Ishikawa (cell line): Measurements from ENCODE around the gene LPAR5.

ENCODE experiments used
- CEBPB ChIP-seq: IDR thresholded peaks from 2 replicates; pipeline ENCODE4 v1.6.1; 2012
- CREB1 ChIP-seq: IDR thresholded peaks from 2 replicates; pipeline ENCODE4 v1.6.1; 2012; ENCODE audit warnings: low read depth
- EGR1 ChIP-seq: IDR thresholded peaks from 2 replicates; pipeline ENCODE4 v1.6.1; 2012
- EP300 ChIP-seq: IDR thresholded peaks from 2 replicates; pipeline ENCODE4 v1.6.1; 2012; ENCODE audit warnings: borderline replicate concordance
- FOXM1 ChIP-seq: IDR thresholded peaks from 2 replicates; pipeline ENCODE4 v1.6.1; 2012; ENCODE audit warnings: low read depth, borderline replicate concordance
- MAX ChIP-seq: IDR thresholded peaks from 2 replicates; pipeline ENCODE4 v1.6.1; 2012
- NFIC ChIP-seq: IDR thresholded peaks from 2 replicates; pipeline ENCODE4 v1.6.1; 2012
- RAD21 ChIP-seq: IDR thresholded peaks from 2 replicates; pipeline ENCODE4 v1.6.1; 2012; ENCODE audit warnings: low read depth
- TAF1 ChIP-seq: IDR thresholded peaks from 2 replicates; pipeline ENCODE4 v1.6.1; 2012; ENCODE audit warnings: low read depth, mild to moderate bottlenecking
- TCF12 ChIP-seq: IDR thresholded peaks from 2 replicates; pipeline ENCODE4 v1.6.1; 2012; ENCODE audit warnings: low read depth
- TEAD4 ChIP-seq: IDR thresholded peaks from 2 replicates; pipeline ENCODE4 v1.6.1; 2012
- USF1 ChIP-seq: IDR thresholded peaks from 2 replicates; pipeline ENCODE4 v1.6.1; 2012
- YY1 ChIP-seq: IDR thresholded peaks from 2 replicates; pipeline ENCODE4 v1.6.1; 2012; ENCODE audit warnings: low read depth
- ZBTB7A ChIP-seq: IDR thresholded peaks from 2 replicates; pipeline ENCODE4 v1.6.1; 2012; ENCODE audit warnings: low read depth
- TF ChIP-seq, protein P1 (sequence below): IDR thresholded peaks from 2 replicates; pipeline ENCODE4 v1.6.1; 2012; ENCODE audit warnings: low read depth, mild to moderate bottlenecking

LPAR5 gene

DNA sequence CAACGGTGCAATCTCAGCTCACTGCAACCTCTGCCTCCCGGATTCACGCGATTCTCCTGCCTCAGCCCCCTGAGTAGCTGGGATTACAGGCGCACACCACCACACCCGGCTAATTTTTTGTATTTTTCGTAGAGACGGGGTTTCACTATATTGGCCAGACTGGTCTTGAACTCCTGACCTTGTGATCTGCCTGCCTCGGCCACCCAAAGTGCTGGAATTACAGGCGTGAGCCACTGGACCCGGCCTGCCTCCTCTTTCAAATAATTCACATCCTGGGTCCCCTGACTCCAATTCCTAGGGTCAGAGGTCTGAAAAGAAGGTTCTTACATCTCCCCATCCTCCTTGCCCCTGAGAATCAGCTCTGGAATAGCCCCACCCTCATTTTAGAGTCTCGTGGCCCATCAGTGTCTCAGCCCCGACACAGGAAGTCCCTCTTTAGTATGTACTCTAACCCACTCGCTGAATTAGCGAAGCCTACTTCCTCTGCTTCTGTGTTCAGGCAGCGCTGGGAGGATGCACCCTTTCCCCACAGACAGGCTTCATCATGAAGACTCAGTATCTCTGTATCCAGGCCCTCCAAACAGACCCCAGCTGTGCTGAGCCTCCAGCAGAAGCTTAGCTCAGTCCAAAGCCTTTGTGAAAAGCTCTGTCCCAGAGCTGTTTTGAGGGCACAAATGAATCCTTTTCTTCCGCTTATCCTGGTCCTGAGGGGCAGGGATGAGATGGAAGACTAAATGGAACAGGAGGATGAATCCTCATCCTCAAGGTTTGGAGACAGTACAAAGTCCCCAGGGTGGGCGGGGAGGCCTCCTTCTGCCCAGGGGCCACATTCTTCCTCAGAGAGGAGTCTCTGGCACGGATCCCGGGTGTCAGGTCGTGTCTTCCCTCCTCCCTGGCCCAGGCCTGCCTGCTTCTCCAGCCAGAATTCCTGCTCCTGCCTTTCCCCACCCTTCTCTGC lies 3.5 kb downstream of the LPAR5 start:
- no peak for TF ChIP-seq USF1
- no peak for TF ChIP-seq TCF12
- TF ChIP-seq CREB1 = no peak
- no peak for TF ChIP-seq CEBPB
- no peak for TF ChIP-seq NFIC
- TF ChIP-seq YY1 = no peak
- TF ChIP-seq FOXM1 = no peak
- TF ChIP-seq, protein P1, sequence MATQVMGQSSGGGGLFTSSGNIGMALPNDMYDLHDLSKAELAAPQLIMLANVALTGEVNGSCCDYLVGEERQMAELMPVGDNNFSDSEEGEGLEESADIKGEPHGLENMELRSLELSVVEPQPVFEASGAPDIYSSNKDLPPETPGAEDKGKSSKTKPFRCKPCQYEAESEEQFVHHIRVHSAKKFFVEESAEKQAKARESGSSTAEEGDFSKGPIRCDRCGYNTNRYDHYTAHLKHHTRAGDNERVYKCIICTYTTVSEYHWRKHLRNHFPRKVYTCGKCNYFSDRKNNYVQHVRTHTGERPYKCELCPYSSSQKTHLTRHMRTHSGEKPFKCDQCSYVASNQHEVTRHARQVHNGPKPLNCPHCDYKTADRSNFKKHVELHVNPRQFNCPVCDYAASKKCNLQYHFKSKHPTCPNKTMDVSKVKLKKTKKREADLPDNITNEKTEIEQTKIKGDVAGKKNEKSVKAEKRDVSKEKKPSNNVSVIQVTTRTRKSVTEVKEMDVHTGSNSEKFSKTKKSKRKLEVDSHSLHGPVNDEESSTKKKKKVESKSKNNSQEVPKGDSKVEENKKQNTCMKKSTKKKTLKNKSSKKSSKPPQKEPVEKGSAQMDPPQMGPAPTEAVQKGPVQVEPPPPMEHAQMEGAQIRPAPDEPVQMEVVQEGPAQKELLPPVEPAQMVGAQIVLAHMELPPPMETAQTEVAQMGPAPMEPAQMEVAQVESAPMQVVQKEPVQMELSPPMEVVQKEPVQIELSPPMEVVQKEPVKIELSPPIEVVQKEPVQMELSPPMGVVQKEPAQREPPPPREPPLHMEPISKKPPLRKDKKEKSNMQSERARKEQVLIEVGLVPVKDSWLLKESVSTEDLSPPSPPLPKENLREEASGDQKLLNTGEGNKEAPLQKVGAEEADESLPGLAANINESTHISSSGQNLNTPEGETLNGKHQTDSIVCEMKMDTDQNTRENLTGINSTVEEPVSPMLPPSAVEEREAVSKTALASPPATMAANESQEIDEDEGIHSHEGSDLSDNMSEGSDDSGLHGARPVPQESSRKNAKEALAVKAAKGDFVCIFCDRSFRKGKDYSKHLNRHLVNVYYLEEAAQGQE = no peak
- TF ChIP-seq RAD21 = no peak
- no peak for TF ChIP-seq EP300
- no peak for TF ChIP-seq TAF1
- TF ChIP-seq MAX = no peak
- TF ChIP-seq ZBTB7A = no peak
- no peak for TF ChIP-seq EGR1
- TF ChIP-seq TEAD4 = no peak

DNA sequence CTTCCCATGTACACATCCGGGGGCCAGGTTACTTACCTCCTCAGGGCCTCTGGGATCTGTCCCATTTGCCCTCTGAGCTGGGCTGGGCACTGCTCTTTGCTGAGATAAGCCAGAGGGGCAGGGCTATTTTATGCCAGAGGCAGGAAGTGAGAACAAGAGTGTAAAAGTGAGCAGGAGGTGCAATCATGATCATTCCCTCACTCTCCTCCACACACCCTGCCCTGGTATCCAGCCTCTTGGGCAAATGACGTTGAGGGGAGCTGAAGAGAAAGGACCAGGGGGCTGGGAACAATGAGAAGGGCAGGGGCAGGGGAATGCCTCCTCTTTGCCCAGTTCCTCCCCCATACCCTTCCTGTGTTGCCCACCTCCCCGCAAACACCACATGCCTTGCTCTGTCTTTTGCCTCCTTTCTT lies 4.2 kb downstream of the LPAR5 start:
- TF ChIP-seq MAX = no peak
- TF ChIP-seq USF1 = no peak
- TF ChIP-seq NFIC = no peak
- TF ChIP-seq TEAD4 = no peak
- no peak for TF ChIP-seq TAF1
- TF ChIP-seq EP300 = no peak
- TF ChIP-seq, protein P1 = no peak
- TF ChIP-seq YY1 = no peak
- TF ChIP-seq CREB1 = no peak
- TF ChIP-seq RAD21 = no peak
- TF ChIP-seq CEBPB = no peak
- no peak for TF ChIP-seq FOXM1
- TF ChIP-seq ZBTB7A = no peak
- no peak for TF ChIP-seq TCF12

DNA sequence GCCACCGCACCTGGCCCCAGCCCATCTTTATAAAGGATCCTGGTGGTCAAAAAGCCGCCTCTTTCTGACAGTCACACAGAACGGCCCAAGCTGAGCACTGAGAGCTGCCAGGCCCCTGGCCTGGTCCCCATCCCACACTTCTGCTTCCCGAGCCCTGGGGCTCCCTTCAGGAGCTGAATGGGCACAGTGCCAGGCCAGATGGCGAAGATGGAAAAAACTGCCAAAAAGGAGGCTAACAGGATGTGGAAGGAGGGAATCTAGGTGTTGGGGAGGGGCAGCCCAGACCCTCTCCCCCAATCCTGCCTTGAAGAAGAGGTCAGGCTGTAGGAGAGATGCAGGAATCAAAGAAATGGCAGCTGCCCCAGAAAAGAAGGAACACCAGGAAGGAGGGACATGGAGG lies 5.0 kb downstream of the LPAR5 start:
- TF ChIP-seq MAX (no peak), NFIC (peak; percentile 31; the same call in 1 of the 2 replicates)

DNA sequence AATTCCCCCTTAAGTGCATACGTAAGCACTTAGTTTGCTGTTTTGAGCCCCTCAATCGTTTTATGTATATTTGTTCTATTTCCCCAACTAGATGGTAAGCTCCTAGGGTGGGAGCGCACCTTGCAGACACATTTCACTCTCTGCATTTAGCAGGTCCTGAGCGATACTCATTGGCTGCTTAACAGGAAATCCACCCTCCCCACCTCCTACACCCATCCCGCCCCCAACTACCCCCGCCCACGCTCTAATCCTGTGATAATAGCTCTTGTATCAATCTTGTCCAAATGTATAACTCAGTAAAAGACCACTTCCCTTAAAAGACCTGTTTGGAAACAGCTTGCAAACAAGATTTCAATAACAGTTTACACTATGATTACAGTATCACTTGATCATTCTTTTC lies 8.1 kb downstream of the LPAR5 start:
- TF ChIP-seq EP300 (no peak), TEAD4 (no peak), TAF1 (no peak), CEBPB (no peak), CREB1 (no peak), NFIC (no peak)

DNA sequence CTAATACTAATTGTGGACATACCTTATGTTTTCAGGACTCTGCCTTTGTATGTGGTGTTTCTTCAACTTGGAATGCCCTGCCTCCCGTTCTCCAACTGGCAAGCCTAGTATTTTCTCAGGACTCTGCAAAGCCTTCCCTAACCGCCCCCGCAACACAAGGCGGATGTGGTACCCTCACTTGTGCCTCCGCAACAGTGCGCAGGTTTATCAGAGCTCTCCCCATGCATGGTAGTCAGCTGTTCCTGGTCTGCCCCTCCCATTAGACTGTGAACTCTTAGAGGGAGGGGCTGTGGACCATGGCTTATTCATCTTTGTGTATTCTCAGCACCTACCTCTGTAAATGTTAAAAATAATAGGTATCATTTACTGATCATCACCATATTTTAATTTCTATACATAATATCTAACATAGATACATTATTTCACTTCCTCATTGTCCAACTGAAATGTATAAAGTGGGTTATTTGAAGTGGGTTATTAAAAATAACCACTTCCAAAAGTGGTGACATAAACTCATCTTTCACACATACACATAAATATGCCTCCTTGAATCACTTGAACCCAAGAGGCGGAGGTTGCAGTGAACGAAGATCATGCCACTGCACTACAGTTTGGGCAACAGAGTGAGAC lies 9.0 kb downstream of the LPAR5 start:
- TF ChIP-seq NFIC = no peak
- no peak for TF ChIP-seq USF1
- TF ChIP-seq TEAD4 = no peak
- no peak for TF ChIP-seq FOXM1
- TF ChIP-seq TCF12 = no peak
- no peak for TF ChIP-seq MAX
- TF ChIP-seq, protein P1 = no peak
- no peak for TF ChIP-seq CEBPB
- TF ChIP-seq YY1 = no peak
- TF ChIP-seq ZBTB7A = no peak
- TF ChIP-seq TAF1 = no peak
- TF ChIP-seq EP300 = no peak
